ENCODE measurements around the gene RSPO1. TPM values are rescaled to one million over a fixed set of nuclear protein-coding genes. Genes with fewer than 3 reads are reported as not detected.

RSPO1 gene
- total and polyA plus RNA-seq, 2 donors (not counting 1 experiment from before 2014, with no cell fraction given), result not detected

DNA sequence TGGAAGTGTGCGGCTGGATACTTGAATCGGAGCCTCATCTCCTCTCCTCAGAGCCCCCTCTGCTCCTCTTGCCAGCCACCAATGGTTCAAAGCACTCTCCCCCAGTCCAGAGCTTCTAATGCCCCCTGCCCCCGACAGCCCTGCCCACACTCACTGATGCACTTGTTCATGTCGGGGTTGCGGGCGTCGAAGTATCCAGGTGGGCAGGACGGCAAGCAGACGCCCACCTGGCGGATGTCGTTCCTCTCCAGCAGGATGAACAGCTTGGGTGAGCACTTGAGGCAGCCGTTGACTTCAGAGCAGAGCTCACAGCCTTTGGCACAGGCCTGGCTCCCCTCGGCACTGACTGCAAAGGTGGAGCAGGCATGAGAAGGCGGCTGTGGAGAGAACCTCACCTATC lies 18.4 kb downstream of the RSPO1 start:
- Histone ChIP-seq H3K36me3 (replicated peaks in 1 of 2; ENCODE audit: control extremely low read depth in 1 of 2, control insufficient read depth in 1 of 2, extremely low read depth in 1 of 2, insufficient read depth in 2 of 2, low read length in 1 of 2) (no peaks in the 10 kb centered on the region), H4K20me1 (ENCODE audit: control insufficient read depth, insufficient read depth, low read length, poor library complexity, severe bottlenecking) (no peaks in the 10 kb centered on the region), H3K4me1 (ENCODE audit: control insufficient read depth in 2 of 2, insufficient read depth in 2 of 2, low read length in 2 of 2) (no peaks in the 10 kb centered on the region), H3K27ac (ENCODE audit: low read length in 2 of 2) (no peak overlapping the region), H3K4me2 (replicated peaks; ENCODE audit: low read depth, low read length, poor library complexity, severe bottlenecking) (no peak overlapping the region), H3K27me3 (replicated peaks in 1 of 4; ENCODE audit: control extremely low read depth in 1 of 4, control insufficient read depth in 3 of 4, insufficient read depth in 4 of 4, low read length in 3 of 4) (peaks cover 0 to 28% (median 2%) of the 10 kb centered on the region in 4 experiments), H3K9me3 (ENCODE audit: control extremely low read depth in 1 of 3, control insufficient read depth in 2 of 3, insufficient read depth in 1 of 3, low read length in 2 of 3) (no peaks in the 10 kb centered on the region), H3K4me3 (ENCODE audit: control extremely low read depth in 1 of 5, extremely low read depth in 1 of 5, insufficient read depth in 1 of 5, low read depth in 2 of 5, low read length in 4 of 5) (no peak overlapping the region), H3K9ac (ENCODE audit: low read length) (no peak overlapping the region), H3K79me2 (ENCODE audit: control insufficient read depth, insufficient read depth, low read length) (no peaks in the 10 kb centered on the region), H2AFZ (ENCODE audit: insufficient read depth, low read depth, low read length, poor library complexity, severe bottlenecking) (no peak overlapping the region)
- Mint-ChIP-seq H3K27me3 (peaks cover 57% of the 10 kb centered on the region), H3K27ac (no peak overlapping the region), H3K4me1 (no peaks in the 10 kb centered on the region), H3K9me3 (ENCODE audit: insufficient read depth) (no peaks in the 10 kb centered on the region), H3K4me3 (no peak overlapping the region)
- 86% methylated on average over 14 of the region's 14 CpGs for WGBS (ENCODE audit: insufficient coverage)
- POLR2A ChIA-PET, result no interaction called here
- CTCF ChIA-PET, result no interaction called here
- no peak for DNase-seq
- ATAC-seq (ENCODE audit: low read depth), result no peak
- intact Hi-C loops (cut with micrococcal nuclease), result no loop called here
- TF ChIP-seq EZH2 (IDR thresholded peaks at IDR 0.05; ENCODE audit: borderline replicate concordance, insufficient read depth, low read depth, low read length, poor library complexity, severe bottlenecking), result no peak
- TF ChIP-seq, protein P1, sequence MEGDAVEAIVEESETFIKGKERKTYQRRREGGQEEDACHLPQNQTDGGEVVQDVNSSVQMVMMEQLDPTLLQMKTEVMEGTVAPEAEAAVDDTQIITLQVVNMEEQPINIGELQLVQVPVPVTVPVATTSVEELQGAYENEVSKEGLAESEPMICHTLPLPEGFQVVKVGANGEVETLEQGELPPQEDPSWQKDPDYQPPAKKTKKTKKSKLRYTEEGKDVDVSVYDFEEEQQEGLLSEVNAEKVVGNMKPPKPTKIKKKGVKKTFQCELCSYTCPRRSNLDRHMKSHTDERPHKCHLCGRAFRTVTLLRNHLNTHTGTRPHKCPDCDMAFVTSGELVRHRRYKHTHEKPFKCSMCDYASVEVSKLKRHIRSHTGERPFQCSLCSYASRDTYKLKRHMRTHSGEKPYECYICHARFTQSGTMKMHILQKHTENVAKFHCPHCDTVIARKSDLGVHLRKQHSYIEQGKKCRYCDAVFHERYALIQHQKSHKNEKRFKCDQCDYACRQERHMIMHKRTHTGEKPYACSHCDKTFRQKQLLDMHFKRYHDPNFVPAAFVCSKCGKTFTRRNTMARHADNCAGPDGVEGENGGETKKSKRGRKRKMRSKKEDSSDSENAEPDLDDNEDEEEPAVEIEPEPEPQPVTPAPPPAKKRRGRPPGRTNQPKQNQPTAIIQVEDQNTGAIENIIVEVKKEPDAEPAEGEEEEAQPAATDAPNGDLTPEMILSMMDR (IDR thresholded peaks at IDR 0.05), result no peak

DNA sequence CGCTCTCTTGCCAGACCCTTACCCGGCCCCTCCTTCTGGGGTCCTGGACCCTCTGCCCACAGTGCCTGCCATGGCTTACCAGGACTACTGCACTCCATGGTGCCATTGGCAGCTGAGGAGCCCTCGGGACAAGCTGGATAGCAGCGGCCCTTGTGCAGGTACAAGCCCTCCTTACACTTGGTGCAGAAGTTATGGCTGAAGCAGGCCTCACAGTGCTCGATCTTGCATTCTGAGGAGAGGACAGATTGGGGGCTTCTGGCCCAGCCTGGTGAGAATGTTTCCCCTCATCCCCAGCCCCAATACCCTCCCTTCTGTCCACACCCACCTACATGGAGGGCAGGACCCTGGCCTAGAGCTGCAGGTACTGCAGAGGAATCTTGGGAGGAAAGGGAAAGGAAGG lies 20.6 kb downstream of the RSPO1 start:
- H3K9ac ChIP-seq (ENCODE audit: low read length), result no peak overlapping the region
- H3K4me1 ChIP-seq (ENCODE audit: control insufficient read depth in 2 of 2, insufficient read depth in 2 of 2, low read length in 2 of 2), result no peaks in the 10 kb centered on the region
- H3K27ac Mint-ChIP-seq, result no peak overlapping the region
- 70% methylated on average over 4 of the region's 5 CpGs for WGBS (ENCODE audit: insufficient coverage)
- no peak overlapping the region for H3K4me2 ChIP-seq (replicated peaks; ENCODE audit: low read depth, low read length, poor library complexity, severe bottlenecking)
- no peak for DNase-seq
- no peak for ATAC-seq (ENCODE audit: low read depth)
- H3K9me3 ChIP-seq (ENCODE audit: control extremely low read depth in 1 of 3, control insufficient read depth in 2 of 3, insufficient read depth in 1 of 3, low read length in 2 of 3), result no peaks in the 10 kb centered on the region
- H2AFZ ChIP-seq (ENCODE audit: insufficient read depth, low read depth, low read length, poor library complexity, severe bottlenecking), result no peak overlapping the region
- no peak overlapping the region for H3K4me3 Mint-ChIP-seq
- CTCF ChIA-PET, result interaction anchor here (1.1 to 1.8 kb wide), 2 partner anchors 8 to 11 kb away, joined by 3 to 6 read pairs; no protein-coding TSS in a partner anchor
- no peaks in the 10 kb centered on the region for H3K79me2 ChIP-seq (ENCODE audit: control insufficient read depth, insufficient read depth, low read length)
- intact Hi-C loops (cut with micrococcal nuclease), result no loop called here
- H3K27me3 Mint-ChIP-seq, result peaks cover 50% of the 10 kb centered on the region
- POLR2A ChIA-PET, result no interaction called here
- H3K36me3 ChIP-seq (replicated peaks in 1 of 2; ENCODE audit: control extremely low read depth in 1 of 2, control insufficient read depth in 1 of 2, extremely low read depth in 1 of 2, insufficient read depth in 2 of 2, low read length in 1 of 2), result no peaks in the 10 kb centered on the region
- no peak overlapping the region for H3K4me3 ChIP-seq (ENCODE audit: control extremely low read depth in 1 of 5, extremely low read depth in 1 of 5, insufficient read depth in 1 of 5, low read depth in 2 of 5, low read length in 4 of 5)
- no peaks in the 10 kb centered on the region for H4K20me1 ChIP-seq (ENCODE audit: control insufficient read depth, insufficient read depth, low read length, poor library complexity, severe bottlenecking)
- no peak overlapping the region for H3K27ac ChIP-seq (ENCODE audit: low read length in 2 of 2)
- no peaks in the 10 kb centered on the region for H3K4me1 Mint-ChIP-seq
- peaks cover 0 to 21% (median 2%) of the 10 kb centered on the region in 4 experiments for H3K27me3 ChIP-seq (replicated peaks in 1 of 4; ENCODE audit: control extremely low read depth in 1 of 4, control insufficient read depth in 3 of 4, insufficient read depth in 4 of 4, low read length in 3 of 4)
- no peaks in the 10 kb centered on the region for H3K9me3 Mint-ChIP-seq (ENCODE audit: insufficient read depth)
- TF ChIP-seq EZH2 (IDR thresholded peaks at IDR 0.05; ENCODE audit: borderline replicate concordance, insufficient read depth, low read depth, low read length, poor library complexity, severe bottlenecking), result no peak
- TF ChIP-seq, protein P1 (IDR thresholded peaks at IDR 0.05), result no peak

Measured in B cell (primary cell).